ENCODE data around the gene NPIPA5.
"Not testable (repeated sequence)": the region's sequence is repeated elsewhere in the genome, so short reads cannot be mapped to it uniquely, and the experiment has no call there.

DNA sequence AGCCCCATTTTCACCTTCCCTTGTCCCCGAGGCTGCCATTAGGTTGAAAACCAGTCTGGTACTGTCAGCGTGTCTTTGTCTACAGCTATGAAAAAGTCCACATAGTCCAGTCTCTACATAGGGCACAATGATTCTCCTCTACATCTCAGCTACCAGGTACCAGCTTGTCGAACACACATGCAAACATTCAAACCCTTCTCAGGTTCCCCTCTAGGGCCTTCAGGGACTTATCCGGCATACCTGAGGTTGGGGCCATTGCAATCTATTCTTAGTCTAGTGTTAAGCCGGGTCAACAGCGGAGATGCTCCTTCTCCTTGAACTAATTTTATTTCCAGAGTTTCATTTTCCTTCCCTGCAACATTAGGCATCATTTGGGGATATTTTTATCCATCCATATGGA lies 54.7 kb downstream of the NPIPA5 start:
- TF ChIP-seq CTCF, POLR2A, EP300 (IDR thresholded peaks at IDR 0.05): not testable (repeated sequence)

All from tibial nerve (tissue), 4 donors.